CD4-positive, alpha-beta memory T cell (primary cell): Measurements from ENCODE around the gene IMPG2. TPM values are rescaled to one million over a fixed set of nuclear protein-coding genes. Genes with fewer than 3 reads are reported as not detected.
A peak's percentile ranks its signal among the peaks of the same experiment; 100 is the strongest.

Experiments used
- CTCF ChIA-PET: fragments of 350-600 bp; sonication (Branson Sonifier 250); formaldehyde crosslinking; loops from one replicate; lab custom pipeline; 2021; ENCODE audit warnings: inconsistent platforms; ENCODE audit not compliant: partially characterized antibody; lab: Charles Lee
- POLR2A ChIA-PET: fragments of 350-600 bp; sonication (Branson Sonifier 250); formaldehyde crosslinking; loops from one replicate; lab custom pipeline; 2021; ENCODE audit not compliant: partially characterized antibody; lab: Charles Lee
- DNase-seq, 5 donors: peaks; one replicate each; pipeline versions ENCODE4 v3.0.0 to v3.0.0-alpha.2; 2020 to 2022; ENCODE audit warnings: mixed read lengths in 1 of 5
- H3K27ac ChIP-seq: one replicate; pipeline ENCODE4 v1.7.0; 2013; ENCODE audit warnings: low read depth, low read length
- H3K27me3 ChIP-seq: 2 replicates; pipeline ENCODE4 v1.7.0; 2013; ENCODE audit warnings: mild to moderate bottlenecking, low read length, moderate library complexity; ENCODE audit not compliant: insufficient read depth
- H3K36me3 ChIP-seq: 2 replicates; pipeline ENCODE4 v1.7.0; 2013; ENCODE audit warnings: mild to moderate bottlenecking, low read length, moderate library complexity; ENCODE audit not compliant: insufficient read depth
- H3K4me1 ChIP-seq: 2 replicates; pipeline ENCODE4 v1.7.0; 2013; ENCODE audit warnings: mild to moderate bottlenecking, low read length, moderate library complexity; ENCODE audit not compliant: insufficient read depth
- H3K4me3 ChIP-seq, 2 donors: one replicate each; pipeline ENCODE4 v1.7.0; 2013; ENCODE audit warnings: low read length in 2 of 2, mild to moderate bottlenecking in 1 of 2
- H3K9me3 ChIP-seq, 2 donors: one replicate each; pipeline ENCODE4 v1.7.0; 2013; ENCODE audit warnings: low read length in 2 of 2, control low read depth in 1 of 2; ENCODE audit not compliant: control insufficient read depth in 1 of 2
- H3K27ac Mint-ChIP-seq, 7 donors: one replicate each; pipeline ENCODE4 v1.8.0; 2020 to 2021; ENCODE audit warnings: mixed read lengths in 7 of 7, mild to moderate bottlenecking in 6 of 7, inconsistent platforms in 3 of 7, moderate library complexity in 3 of 7
- H3K27me3 Mint-ChIP-seq, 2 donors: one replicate each; pipeline ENCODE4 v1.8.0; 2020 to 2021; ENCODE audit warnings: mixed read lengths in 2 of 2
- H3K36me3 Mint-ChIP-seq, 2 donors: one replicate each; pipeline ENCODE4 v1.8.0; 2020 to 2021; ENCODE audit warnings: mixed read lengths in 2 of 2, inconsistent platforms in 1 of 2, mild to moderate bottlenecking in 1 of 2
- H3K4me1 Mint-ChIP-seq, 4 donors: one replicate each; pipeline ENCODE4 v1.8.0; 2020 to 2021; ENCODE audit warnings: mixed read lengths in 4 of 4, mild to moderate bottlenecking in 1 of 4
- H3K4me3 Mint-ChIP-seq, 8 donors: one replicate each; pipeline ENCODE4 v1.8.0; 2020 to 2021; ENCODE audit warnings: mixed read lengths in 8 of 8, mild to moderate bottlenecking in 7 of 8, moderate library complexity in 6 of 8, inconsistent platforms in 3 of 8
- H3K9me3 Mint-ChIP-seq, 8 donors: one replicate each; pipeline ENCODE4 v1.8.0; 2020 to 2021; ENCODE audit warnings: mixed read lengths in 8 of 8, mild to moderate bottlenecking in 5 of 8, inconsistent platforms in 3 of 8, moderate library complexity in 1 of 8
- intact Hi-C: fragments of 100-400 bp; cut with micrococcal nuclease; formaldehyde crosslinking; loops from one replicate; pipeline ENCODE4 v1.15.1; 2023
- polyA plus RNA-seq, 2 donors: library from polyadenylated mRNA; unstranded; fragments of 300-500 nt; fragmentation: Illumina TruSeq; gene quantifications; one replicate each; pipeline ENCODE4 v1.2.3, GENCODE V29; 2021
- total RNA-seq, 2 experiments: library from RNA; stranded (reverse); gene quantifications; one replicate each; pipeline ENCODE4 v1.2.3, GENCODE V29; 2021

The IMPG2 gene
- total and polyA plus RNA-seq, 4 experiments from 2014 or later = 0.02 to 0.81 (median 0.72) TPM; not detected in 1

- Histone ChIP-seq H3K27ac (no peak overlapping the region), H3K9me3 (no peaks in the 10 kb centered on the region), H3K36me3 (no peaks in the 10 kb centered on the region), H3K4me1 (no peaks in the 10 kb centered on the region), H3K4me3 (no peak overlapping the region), H3K27me3 (no peaks in the 10 kb centered on the region)
- peaks cover 0 to 4% (median 0%) of the 10 kb centered on the region in 8 donors for H3K9me3 Mint-ChIP-seq
- H3K27me3 Mint-ChIP-seq = no peaks in the 10 kb centered on the region
- peaks cover 11 to 38% of the 10 kb centered on the region in 2 donors for H3K36me3 Mint-ChIP-seq
- H3K27ac Mint-ChIP-seq = peak overlapping the region in 1 of 7 donors; percentile 22
- intact Hi-C loops = no loop called here
- DNase-seq = no peak
- POLR2A ChIA-PET = no interaction called here
- no peak overlapping the region for H3K4me3 Mint-ChIP-seq
- H3K4me1 Mint-ChIP-seq = no peaks in the 10 kb centered on the region
- CTCF ChIA-PET = no interaction called here
These were observed 53.8 kb downstream of the IMPG2 start for GRCh38 chr3:101266566-101266965.

DNA sequence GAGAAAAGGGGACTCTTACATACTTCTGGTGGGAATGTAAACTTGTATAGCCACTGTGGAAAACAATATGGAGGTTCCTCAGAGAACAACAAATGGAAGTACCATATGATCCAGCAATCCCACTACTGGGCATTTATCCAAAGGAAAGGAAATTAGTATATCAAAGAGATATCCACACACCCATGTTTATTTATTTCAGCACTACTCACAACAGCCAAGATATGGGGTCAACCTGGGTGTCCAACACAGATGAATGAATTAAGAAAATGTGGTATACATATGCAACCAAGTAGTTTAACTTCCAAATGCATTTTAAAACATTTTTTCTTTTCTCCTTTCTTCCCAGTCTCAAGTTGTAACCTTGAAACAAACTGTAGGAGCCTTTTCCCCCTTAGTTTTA is 54.3 kb downstream of the IMPG2 start:
- H3K27me3 Mint-ChIP-seq = no peaks in the 10 kb centered on the region
- Histone ChIP-seq H3K36me3 (no peaks in the 10 kb centered on the region), H3K27me3 (no peaks in the 10 kb centered on the region), H3K27ac (no peak overlapping the region), H3K4me3 (no peak overlapping the region), H3K9me3 (no peaks in the 10 kb centered on the region), H3K4me1 (no peaks in the 10 kb centered on the region)
- intact Hi-C loops = no loop called here
- peaks cover 0 to 4% (median 0%) of the 10 kb centered on the region in 8 donors for H3K9me3 Mint-ChIP-seq
- H3K36me3 Mint-ChIP-seq = peaks cover 7 to 34% of the 10 kb centered on the region in 2 donors
- no peak for DNase-seq
- POLR2A ChIA-PET = no interaction called here
- no peak overlapping the region for H3K4me3 Mint-ChIP-seq
- CTCF ChIA-PET = no interaction called here
- no peaks in the 10 kb centered on the region for H3K4me1 Mint-ChIP-seq
- no peak overlapping the region for H3K27ac Mint-ChIP-seq

DNA sequence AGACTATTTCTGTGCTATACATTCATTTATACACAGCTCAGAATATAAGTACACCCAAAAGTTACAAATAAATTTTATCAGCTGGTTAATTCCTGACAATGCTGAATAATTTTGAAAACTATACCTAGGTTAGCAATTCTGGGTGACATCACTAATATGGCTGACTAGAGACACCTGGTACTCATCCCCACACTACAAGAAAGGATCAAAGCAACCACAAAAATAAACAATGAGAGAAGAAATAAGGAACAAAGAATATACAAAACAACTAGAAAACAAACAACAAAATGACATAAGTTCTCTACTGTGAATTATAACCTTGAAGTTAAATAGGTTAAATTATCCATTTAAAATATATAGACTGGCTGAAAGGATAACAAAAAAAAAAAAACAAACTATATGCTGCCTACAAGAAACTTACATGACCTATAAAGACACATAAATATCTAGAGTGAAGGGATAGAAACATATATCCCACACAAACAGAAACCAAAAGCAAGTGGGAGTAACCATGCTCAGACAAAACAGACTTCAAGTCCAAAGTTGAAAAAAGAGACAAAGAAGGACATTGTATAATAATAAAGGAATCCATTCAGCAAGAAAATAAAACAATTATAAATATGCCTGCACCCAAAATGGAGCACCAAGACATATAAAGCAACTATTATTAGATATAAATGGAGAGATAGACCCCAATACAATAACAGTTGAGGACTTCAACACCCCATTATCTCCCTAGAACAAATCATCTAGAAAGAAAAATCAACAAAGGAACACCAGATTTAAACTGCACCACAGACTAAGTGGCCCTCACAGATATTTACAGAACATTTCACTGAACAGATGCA is 57.8 kb downstream of the IMPG2 start:
- H3K4me1 ChIP-seq = no peaks in the 10 kb centered on the region
- no peaks in the 10 kb centered on the region for H3K27me3 ChIP-seq
- POLR2A ChIA-PET = no interaction called here
- no peak for DNase-seq
- CTCF ChIA-PET = no interaction called here
- Mint-ChIP-seq H3K27me3 (no peaks in the 10 kb centered on the region), H3K4me3 (no peak overlapping the region), H3K36me3 (peaks cover 7 to 33% of the 10 kb centered on the region in 2 donors), H3K4me1 (no peaks in the 10 kb centered on the region), H3K9me3 (peaks cover 0 to 4% (median 0%) of the 10 kb centered on the region in 8 donors), H3K27ac (no peak overlapping the region)
- H3K27ac ChIP-seq = no peak overlapping the region
- no peaks in the 10 kb centered on the region for H3K36me3 ChIP-seq
- H3K9me3 ChIP-seq = no peaks in the 10 kb centered on the region
- no peak overlapping the region for H3K4me3 ChIP-seq
- intact Hi-C loops = no loop called here

GRCh38 chr3:101261506-101261905 is 58.9 kb downstream of the IMPG2 start:
- Histone ChIP-seq H3K4me1 (no peaks in the 10 kb centered on the region), H3K9me3 (no peaks in the 10 kb centered on the region), H3K27ac (no peak overlapping the region), H3K36me3 (no peaks in the 10 kb centered on the region), H3K27me3 (no peaks in the 10 kb centered on the region), H3K4me3 (no peak overlapping the region)
- H3K4me1 Mint-ChIP-seq = no peaks in the 10 kb centered on the region
- peaks cover 4 to 33% of the 10 kb centered on the region in 2 donors for H3K36me3 Mint-ChIP-seq
- intact Hi-C loops = no loop called here
- peaks cover 0 to 4% (median 0%) of the 10 kb centered on the region in 8 donors for H3K9me3 Mint-ChIP-seq
- no peak overlapping the region for H3K27ac Mint-ChIP-seq
- H3K27me3 Mint-ChIP-seq = no peaks in the 10 kb centered on the region
- DNase-seq = no peak
- CTCF ChIA-PET = no interaction called here
- no peak overlapping the region for H3K4me3 Mint-ChIP-seq
- POLR2A ChIA-PET = no interaction called here

DNA sequence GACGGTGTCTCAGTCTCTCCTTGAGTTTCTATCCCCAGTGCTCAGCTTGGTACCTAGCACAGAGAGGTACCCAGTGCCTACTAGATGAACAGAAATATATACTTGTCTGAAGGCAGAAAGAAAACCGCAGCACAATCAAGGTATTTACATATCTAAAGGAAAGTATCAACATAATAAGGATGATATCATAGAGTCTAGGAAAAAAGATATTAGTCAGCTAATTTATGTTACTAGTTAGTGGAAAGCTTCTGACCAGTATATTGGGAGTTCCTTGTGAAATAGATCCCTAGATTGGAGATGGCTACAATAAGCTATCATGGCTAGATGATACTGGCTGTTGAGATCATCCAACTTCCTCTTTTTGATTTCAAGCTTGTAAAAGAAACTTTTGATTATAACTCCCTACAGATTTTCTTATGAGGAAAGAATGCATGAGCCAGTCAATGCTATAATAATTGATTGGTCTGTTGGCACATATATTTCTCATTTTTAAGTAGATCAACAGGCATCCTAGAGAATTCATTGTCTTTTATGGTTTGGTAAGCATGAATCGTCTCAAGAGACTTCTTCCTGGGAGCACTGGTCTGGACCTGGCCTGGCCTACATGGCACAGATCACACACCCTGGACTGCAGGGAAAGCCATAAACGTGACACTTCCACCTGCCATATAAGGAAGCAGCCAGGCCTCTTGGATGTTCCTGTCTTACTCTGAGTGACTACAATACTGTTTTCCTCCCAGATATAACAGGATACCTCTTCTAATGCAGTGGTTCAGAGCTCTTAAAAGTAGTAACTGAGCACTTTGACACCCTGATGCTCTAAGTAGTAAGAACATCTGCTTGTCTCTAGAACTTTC is 60.7 kb downstream of the IMPG2 start:
- no peaks in the 10 kb centered on the region for H3K27me3 Mint-ChIP-seq
- Histone ChIP-seq H3K4me1 (no peaks in the 10 kb centered on the region), H3K27me3 (no peaks in the 10 kb centered on the region), H3K9me3 (no peaks in the 10 kb centered on the region), H3K36me3 (no peaks in the 10 kb centered on the region), H3K27ac (no peak overlapping the region), H3K4me3 (no peak overlapping the region)
- ChIA-PET CTCF (no interaction called here), POLR2A (no interaction called here)
- intact Hi-C loops = no loop called here
- no peak overlapping the region for H3K4me3 Mint-ChIP-seq
- peaks cover 0 to 4% (median 0%) of the 10 kb centered on the region in 8 donors for H3K9me3 Mint-ChIP-seq
- no peak for DNase-seq
- H3K36me3 Mint-ChIP-seq = peaks cover 2 to 38% of the 10 kb centered on the region in 2 donors
- H3K27ac Mint-ChIP-seq = no peak overlapping the region
- no peaks in the 10 kb centered on the region for H3K4me1 Mint-ChIP-seq

GRCh38 chr3:101256511-101256910 is 63.9 kb downstream of the IMPG2 start:
- no peak overlapping the region for H3K4me3 ChIP-seq
- no peaks in the 10 kb centered on the region for H3K36me3 ChIP-seq
- H3K9me3 ChIP-seq = no peaks in the 10 kb centered on the region
- DNase-seq = no peak
- H3K36me3 Mint-ChIP-seq = peaks cover 1 to 29% of the 10 kb centered on the region in 2 donors
- H3K27ac Mint-ChIP-seq = peak overlapping the region in 1 of 7 donors; percentile 9
- H3K9me3 Mint-ChIP-seq = no peaks in the 10 kb centered on the region
- ChIA-PET POLR2A (no interaction called here), CTCF (interaction anchor here (1.7 kb wide), 1 partner anchor 9 kb away, joined by 4 read pairs; no protein-coding TSS in a partner anchor)
- H3K4me3 Mint-ChIP-seq = no peak overlapping the region
- H3K4me1 Mint-ChIP-seq = no peaks in the 10 kb centered on the region
- H3K27me3 ChIP-seq = no peaks in the 10 kb centered on the region
- H3K27ac ChIP-seq = no peak overlapping the region
- H3K4me1 ChIP-seq = no peaks in the 10 kb centered on the region
- no peaks in the 10 kb centered on the region for H3K27me3 Mint-ChIP-seq
- intact Hi-C loops = no loop called here

DNA sequence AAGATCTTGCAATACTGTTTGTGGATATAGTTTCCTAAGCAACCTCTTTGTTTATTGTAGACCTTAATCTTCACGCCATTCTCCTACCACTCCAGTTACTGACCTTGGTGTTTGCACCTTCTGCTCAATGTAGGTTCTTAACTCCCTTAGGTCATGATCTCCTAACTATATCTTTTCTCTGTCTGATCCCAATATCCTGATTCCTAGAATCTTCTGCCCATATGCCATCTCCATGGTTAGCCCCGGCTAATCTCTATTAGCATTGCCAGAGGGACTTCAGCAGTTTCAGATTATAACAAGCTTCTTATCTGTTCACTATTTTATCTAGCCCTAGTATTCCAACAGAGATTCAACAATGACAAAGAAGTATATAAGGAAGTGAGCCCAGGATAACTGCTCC is 64.9 kb downstream of the IMPG2 start:
- Histone ChIP-seq H3K9me3 (no peaks in the 10 kb centered on the region), H3K27me3 (no peaks in the 10 kb centered on the region), H3K4me1 (no peaks in the 10 kb centered on the region), H3K4me3 (no peak overlapping the region), H3K27ac (no peak overlapping the region), H3K36me3 (no peaks in the 10 kb centered on the region)
- H3K9me3 Mint-ChIP-seq = no peaks in the 10 kb centered on the region
- no peak overlapping the region for H3K27ac Mint-ChIP-seq
- DNase-seq = no peak
- no peak overlapping the region for H3K4me3 Mint-ChIP-seq
- H3K4me1 Mint-ChIP-seq = no peaks in the 10 kb centered on the region
- H3K36me3 Mint-ChIP-seq = peaks cover 1 to 22% of the 10 kb centered on the region in 2 donors
- no peaks in the 10 kb centered on the region for H3K27me3 Mint-ChIP-seq
- ChIA-PET POLR2A (no interaction called here), CTCF (no interaction called here)
- intact Hi-C loops = no loop called here
